ENCODE data around the gene FAXC.

DNA sequence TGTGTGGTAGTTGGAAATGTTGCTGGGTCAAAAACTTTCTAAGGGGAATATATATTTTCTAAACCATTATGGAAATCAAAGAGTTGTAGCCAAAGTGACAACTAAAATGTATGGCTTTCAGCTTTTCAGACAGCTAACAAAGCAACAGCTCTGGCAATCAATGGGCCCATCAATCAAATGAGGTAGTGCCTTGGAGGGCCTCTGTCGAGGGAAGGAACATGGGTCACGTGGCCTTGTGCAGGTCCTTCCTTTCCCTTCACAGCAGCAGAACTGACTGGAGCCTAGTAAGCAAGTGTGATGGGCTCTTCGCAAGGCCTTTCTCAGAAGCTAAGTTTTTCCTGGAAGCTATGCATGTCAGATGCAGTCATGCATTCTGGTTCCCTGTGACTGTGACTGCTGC, 17.9 kb downstream of the FAXC start:
- TF ChIP-seq CTCF (IDR thresholded peaks at IDR 0.05 in 8 of 11, conservative IDR thresholded peaks at IDR 0.05 in 3 of 11), result no peak
- no peak for TF ChIP-seq POLR2AphosphoS5 (IDR thresholded peaks at IDR 0.05)
